Trophoblast cell (in vitro differentiated cells and primary cell): ENCODE data around the gene ASB9.
"Not testable (repeated sequence)": the region's sequence is repeated elsewhere in the genome, so short reads cannot be mapped to it uniquely, and the experiment has no call there.

Experiments
- DNase-seq, 2 donors: peaks; one replicate each; pipeline ENCODE4 v3.0.0-alpha.2; 2016
- H2AFZ ChIP-seq: 2 replicates; pipeline ENCODE4 v1.6.1; 2013; ENCODE audit warnings: low read length, moderate library complexity, mild to moderate bottlenecking; ENCODE audit not compliant: insufficient read depth, poor library complexity
- H2AK5ac ChIP-seq: 2 replicates; pipeline ENCODE4 v1.6.1; 2013; ENCODE audit warnings: mild to moderate bottlenecking, low read length
- H2BK120ac ChIP-seq: 2 replicates; pipeline ENCODE4 v1.6.1; 2013; ENCODE audit warnings: low read length, mild to moderate bottlenecking, moderate library complexity; ENCODE audit not compliant: insufficient read depth, poor library complexity
- H2BK12ac ChIP-seq: 2 replicates; pipeline ENCODE4 v1.6.1; 2013; ENCODE audit warnings: mild to moderate bottlenecking, low read length, moderate library complexity
- H2BK5ac ChIP-seq: 2 replicates; pipeline ENCODE4 v1.6.1; 2013; ENCODE audit warnings: low read length, low read depth, moderate library complexity, mild to moderate bottlenecking; ENCODE audit not compliant: poor library complexity
- H3K14ac ChIP-seq: 2 replicates; pipeline ENCODE4 v1.6.1; 2013; ENCODE audit warnings: mild to moderate bottlenecking, low read length
- H3K18ac ChIP-seq: 2 replicates; pipeline ENCODE4 v1.6.1; 2013; ENCODE audit warnings: mild to moderate bottlenecking, low read length
- H3K23ac ChIP-seq: 2 replicates; pipeline ENCODE4 v1.6.1; 2013; ENCODE audit warnings: low read length
- H3K27ac ChIP-seq: 2 replicates; pipeline ENCODE4 v1.5.1; 2013; ENCODE audit warnings: low read depth, mild to moderate bottlenecking, inconsistent platforms, low read length, moderate library complexity
- H3K27me3 ChIP-seq: 2 replicates; pipeline ENCODE4 v1.6.1; 2013; ENCODE audit warnings: inconsistent platforms, mild to moderate bottlenecking, low read length, moderate library complexity; ENCODE audit not compliant: insufficient read depth
- H3K36me3 ChIP-seq, 2 experiments: 1 replicate in 1 of 2; 2 replicates in 1 of 2; pipeline ENCODE4 v1.6.1; 2013; ENCODE audit warnings: low read length in 2 of 2, mild to moderate bottlenecking in 2 of 2, moderate library complexity in 1 of 2; ENCODE audit not compliant: insufficient read depth in 2 of 2, control insufficient read depth in 1 of 2
- H3K4ac ChIP-seq: 2 replicates; pipeline ENCODE4 v1.6.1; 2013; ENCODE audit warnings: low read depth, mild to moderate bottlenecking, low read length, moderate library complexity
- H3K4me1 ChIP-seq, 2 experiments: 1 replicate in 1 of 2; 2 replicates in 1 of 2; pipeline ENCODE4 v1.6.1; 2013; ENCODE audit warnings: low read length in 2 of 2, mild to moderate bottlenecking in 2 of 2, moderate library complexity in 1 of 2; ENCODE audit not compliant: insufficient read depth in 2 of 2, control insufficient read depth in 1 of 2
- H3K4me2 ChIP-seq: 2 replicates; pipeline ENCODE4 v1.6.1; 2013; ENCODE audit warnings: inconsistent platforms, mild to moderate bottlenecking, low read length, moderate library complexity
- H3K4me3 ChIP-seq: 2 replicates; pipeline ENCODE4 v1.5.1; 2013; ENCODE audit warnings: mild to moderate bottlenecking, low read depth, low read length, inconsistent platforms
- H3K79me1 ChIP-seq: one replicate; pipeline ENCODE4 v1.6.1; 2013; ENCODE audit warnings: low read length
- H3K79me2 ChIP-seq: 2 replicates; pipeline ENCODE4 v1.6.1; 2013; ENCODE audit warnings: low read length, mild to moderate bottlenecking; ENCODE audit not compliant: control insufficient read depth, insufficient read depth, poor library complexity
- H3K9ac ChIP-seq: 2 replicates; pipeline ENCODE4 v1.6.1; 2013; ENCODE audit warnings: mild to moderate bottlenecking, low read length
- H3K9me3 ChIP-seq: 2 replicates; pipeline ENCODE4 v1.6.1; 2013; ENCODE audit warnings: low read depth, mild to moderate bottlenecking, control low read depth, inconsistent platforms, low read length; ENCODE audit not compliant: insufficient read depth
- H4K12ac ChIP-seq: 2 replicates; pipeline ENCODE4 v1.6.1; 2013; ENCODE audit warnings: low read depth, mild to moderate bottlenecking, low read length, moderate library complexity
- H4K8ac ChIP-seq: 2 replicates; pipeline ENCODE4 v1.6.1; 2013; ENCODE audit warnings: low read depth, mild to moderate bottlenecking, low read length, moderate library complexity
- H4K91ac ChIP-seq: one replicate; pipeline ENCODE4 v1.6.1; 2013; ENCODE audit warnings: low read depth, mild to moderate bottlenecking, low read length, moderate library complexity
- WGBS: extraction: QIAGEN DNeasy Blood & Tissue Kit; methylation state at CpG from one replicate; pipeline ENCODE4 v1.1.7; 2013; ENCODE audit warnings: missing lambda C conversion rate; ENCODE audit not compliant: insufficient read length, insufficient coverage; ENCODE audit errors: extremely low coverage; 5-methylcytosine and 5-hydroxymethylcytosine counted together

Gene ASB9

GRCh38 chrX:15292861-15293260 is 23.0 kb upstream of the ASB9 start:
- Histone ChIP-seq H3K9ac (no peak overlapping the region), H4K8ac (no peak overlapping the region), H3K14ac (no peak overlapping the region), H2BK12ac (no peak overlapping the region), H3K4ac (no peak overlapping the region), H2BK5ac (no peak overlapping the region), H3K27ac (no peak overlapping the region), H3K27me3 (no peaks in the 10 kb centered on the region), H3K4me1 (no peaks in the 10 kb centered on the region), H3K4me3 (no peak overlapping the region), H2BK120ac (no peak overlapping the region), H3K23ac (no peak overlapping the region), H4K12ac (no peak overlapping the region), H2AFZ (no peak overlapping the region), H3K18ac (no peak overlapping the region), H3K79me1 (no peaks in the 10 kb centered on the region), H2AK5ac (no peak overlapping the region), H3K79me2 (no peaks in the 10 kb centered on the region), H4K91ac (no peak overlapping the region), H3K4me2 (no peak overlapping the region), H3K9me3 (no peaks in the 10 kb centered on the region), H3K36me3 (no peaks in the 10 kb centered on the region)
- DNase-seq, result no peak
- WGBS, result no CpG with 5 or more reads among the region's 3 CpGs

- no CpG with 5 or more reads among the region's 1 CpG for WGBS
- no peak overlapping the region for H3K4ac ChIP-seq
These were observed 7.7 kb upstream of the ASB9 start for GRCh38 chrX:15277604-15278003.

GRCh38 chrX:15274946-15275345 is 5.1 kb upstream of the ASB9 start:
- Histone ChIP-seq H3K4me3 (no peak overlapping the region), H3K4ac (no peak overlapping the region), H3K23ac (no peak overlapping the region), H2BK120ac (no peak overlapping the region), H3K4me1 (peaks cover 0 to 3% of the 10 kb centered on the region in 2 experiments), H3K9me3 (no peaks in the 10 kb centered on the region), H2BK5ac (no peak overlapping the region), H3K27ac (no peak overlapping the region), H4K12ac (no peak overlapping the region), H3K18ac (no peak overlapping the region), H3K36me3 (no peaks in the 10 kb centered on the region), H2BK12ac (no peak overlapping the region), H2AK5ac (no peak overlapping the region), H4K91ac (no peak overlapping the region), H3K79me2 (no peaks in the 10 kb centered on the region), H2AFZ (no peak overlapping the region), H3K27me3 (no peaks in the 10 kb centered on the region), H4K8ac (no peak overlapping the region), H3K4me2 (no peak overlapping the region), H3K14ac (no peak overlapping the region), H3K9ac (no peak overlapping the region), H3K79me1 (no peaks in the 10 kb centered on the region)
- WGBS, result no CpG with 5 or more reads among the region's 2 CpGs
- DNase-seq, result no peak

More at GRCh38 chrX:15277604-15278003, 7.7 kb upstream of the ASB9 start:
- DNase-seq, result no peak
- Histone ChIP-seq H3K23ac (no peak overlapping the region), H3K27ac (no peak overlapping the region), H3K79me1 (no peaks in the 10 kb centered on the region), H2AFZ (no peak overlapping the region), H3K4me3 (no peak overlapping the region), H2BK120ac (no peak overlapping the region), H3K36me3 (no peaks in the 10 kb centered on the region), H2BK5ac (no peak overlapping the region), H3K4me1 (no peaks in the 10 kb centered on the region), H3K18ac (no peak overlapping the region), H4K12ac (no peak overlapping the region), H2BK12ac (no peak overlapping the region), H3K14ac (no peak overlapping the region), H4K8ac (no peak overlapping the region), H3K9me3 (no peaks in the 10 kb centered on the region), H3K79me2 (no peaks in the 10 kb centered on the region), H3K4me2 (no peak overlapping the region), H3K9ac (no peak overlapping the region), H2AK5ac (no peak overlapping the region), H4K91ac (no peak overlapping the region), H3K27me3 (no peaks in the 10 kb centered on the region)

- H2AFZ ChIP-seq, DNase-seq, H4K8ac ChIP-seq, H2BK12ac ChIP-seq, H3K4ac ChIP-seq, H4K91ac ChIP-seq, H3K9ac ChIP-seq, H3K79me2 ChIP-seq, H3K36me3 ChIP-seq, H4K12ac ChIP-seq, H3K4me2 ChIP-seq, H3K18ac ChIP-seq, H3K9me3 ChIP-seq, H2AK5ac ChIP-seq, H3K4me3 ChIP-seq, H3K23ac ChIP-seq, H2BK5ac ChIP-seq, H3K79me1 ChIP-seq, H3K27me3 ChIP-seq, H3K4me1 ChIP-seq, H3K14ac ChIP-seq, H2BK120ac ChIP-seq, H3K27ac ChIP-seq: not testable (repeated sequence)
- WGBS, result no CpG with 5 or more reads among the region's 10 CpGs
These were observed 3.4 kb upstream of the ASB9 start for GRCh38 chrX:15273275-15273674.
